DND-41 (cell line): ENCODE data around the gene BCAS3.

Source experiments
- CTCF ChIP-seq: IDR thresholded peaks from 2 replicates; pipeline ENCODE4 v1.5.1; 2012; ENCODE audit warnings: borderline replicate concordance, low read length, moderate library complexity, mild to moderate bottlenecking; ENCODE audit not compliant: poor library complexity, severe bottlenecking; ENCODE audit errors: extremely low read depth
- EZH2 ChIP-seq: IDR thresholded peaks from 3 replicates; pipeline ENCODE4 v1.6.1; 2012; ENCODE audit warnings: borderline replicate concordance, low read depth, mild to moderate bottlenecking, moderate library complexity, low read length, inconsistent platforms; ENCODE audit not compliant: severe bottlenecking

GRCh38 chr17:61369751-61370150 lies 692.1 kb downstream of the BCAS3 start:
- TF ChIP-seq EZH2 (no peak), CTCF (no peak)
